Parathyroid adenoma (tissue), 2 donors: Measurements from ENCODE around the gene XAGE3.

Source experiments
- H2AFZ ChIP-seq: fragments of 300-600 bp; sonication (generic); one replicate; pipeline ENCODE4 v1.7.0; 2017; ENCODE audit warnings: antibody characterized with exemption, mild to moderate bottlenecking
- H3K27ac ChIP-seq: fragments of 300-600 bp; sonication (generic); one replicate; pipeline ENCODE4 v1.7.0; 2017
- H3K27me3 ChIP-seq: fragments of 300-600 bp; sonication (generic); one replicate; pipeline ENCODE4 v1.7.0; 2017; ENCODE audit warnings: low read length; ENCODE audit not compliant: control insufficient read depth, insufficient read depth
- H3K36me3 ChIP-seq: fragments of 300-600 bp; sonication (generic); one replicate; pipeline ENCODE4 v1.7.0; 2017; ENCODE audit warnings: low read length; ENCODE audit not compliant: control insufficient read depth, insufficient read depth
- H3K4me1 ChIP-seq: fragments of 300-600 bp; sonication (generic); one replicate; pipeline ENCODE4 v1.7.0; 2017; ENCODE audit warnings: control low read depth
- H3K4me2 ChIP-seq: fragments of 300-600 bp; sonication (generic); one replicate; pipeline ENCODE4 v1.7.0; 2017; ENCODE audit warnings: low read length
- H3K4me3 ChIP-seq: fragments of 300-600 bp; sonication (generic); one replicate; pipeline ENCODE4 v1.7.0; 2017; ENCODE audit warnings: low read depth, low read length
- H3K79me2 ChIP-seq: fragments of 300-600 bp; sonication (generic); one replicate; pipeline ENCODE4 v1.7.0; 2017; ENCODE audit warnings: control low read depth
- H3K9ac ChIP-seq: fragments of 300-600 bp; sonication (generic); one replicate; pipeline ENCODE4 v1.7.0; 2017; ENCODE audit warnings: mild to moderate bottlenecking
- H3K9me3 ChIP-seq: fragments of 300-600 bp; sonication (generic); one replicate; pipeline ENCODE4 v1.7.0; 2017; ENCODE audit warnings: low read length; ENCODE audit not compliant: control insufficient read depth
- CTCF ChIP-seq: fragments of 300-600 bp; sonication (generic); IDR thresholded peaks from one replicate; pipeline ENCODE4 v1.7.0; 2017; ENCODE audit warnings: antibody characterized with exemption, mild to moderate bottlenecking
- donor health status: primary hyperparathyroidism.

Gene XAGE3

DNA sequence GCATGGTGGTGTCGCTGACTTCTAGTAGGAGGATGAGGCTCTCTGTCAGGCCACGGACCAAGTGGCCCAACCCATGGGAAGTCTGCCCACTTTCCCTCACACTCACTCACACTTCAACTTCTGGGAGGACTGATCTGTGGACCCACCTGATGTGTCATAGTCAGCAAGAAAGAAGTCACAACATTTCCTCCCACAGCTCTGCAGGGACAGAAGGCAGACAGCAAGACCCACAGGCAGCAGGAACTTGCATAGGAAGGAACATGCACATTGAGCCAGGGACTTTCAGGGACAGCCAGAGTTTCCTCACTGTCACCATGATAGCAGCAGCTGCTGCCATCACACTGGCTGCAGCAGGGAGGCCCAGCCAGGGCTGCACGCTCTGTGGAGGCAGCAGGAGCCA, 37.3 kb downstream of the XAGE3 start:
- H3K9ac ChIP-seq: no peak overlapping the region
- H3K27me3 ChIP-seq: no peaks in the 10 kb centered on the region

DNA sequence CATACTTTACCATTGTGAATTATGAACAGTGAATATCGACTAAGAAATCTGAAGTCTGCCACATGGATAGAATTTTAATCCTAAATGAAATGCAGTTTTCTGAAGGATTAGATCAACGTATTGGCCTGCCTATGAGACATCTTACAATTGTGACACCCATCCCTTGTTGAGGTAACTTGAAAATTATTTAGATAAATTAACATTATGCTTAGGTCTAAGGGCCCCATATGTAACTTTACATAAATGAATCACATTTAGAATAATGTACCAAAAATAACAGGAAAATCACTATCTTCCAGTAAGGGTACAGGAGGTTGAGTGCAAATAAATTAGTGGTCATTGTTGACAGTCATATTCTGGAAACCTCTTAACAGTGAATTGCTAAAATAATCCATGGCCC, 43.3 kb downstream of the XAGE3 start:
- no peak overlapping the region for H3K4me2 ChIP-seq

More for the DNA sequence above, 37.3 kb downstream of the XAGE3 start:
- H3K4me1 ChIP-seq: no peaks in the 10 kb centered on the region
- no peak overlapping the region for H3K4me2 ChIP-seq
- no peak overlapping the region for H2AFZ ChIP-seq
- no peak overlapping the region for H3K4me3 ChIP-seq
- no peaks in the 10 kb centered on the region for H3K36me3 ChIP-seq
- no peak for TF ChIP-seq CTCF
- no peak overlapping the region for H3K27ac ChIP-seq
- no peaks in the 10 kb centered on the region for H3K79me2 ChIP-seq
- no peaks in the 10 kb centered on the region for H3K9me3 ChIP-seq

DNA sequence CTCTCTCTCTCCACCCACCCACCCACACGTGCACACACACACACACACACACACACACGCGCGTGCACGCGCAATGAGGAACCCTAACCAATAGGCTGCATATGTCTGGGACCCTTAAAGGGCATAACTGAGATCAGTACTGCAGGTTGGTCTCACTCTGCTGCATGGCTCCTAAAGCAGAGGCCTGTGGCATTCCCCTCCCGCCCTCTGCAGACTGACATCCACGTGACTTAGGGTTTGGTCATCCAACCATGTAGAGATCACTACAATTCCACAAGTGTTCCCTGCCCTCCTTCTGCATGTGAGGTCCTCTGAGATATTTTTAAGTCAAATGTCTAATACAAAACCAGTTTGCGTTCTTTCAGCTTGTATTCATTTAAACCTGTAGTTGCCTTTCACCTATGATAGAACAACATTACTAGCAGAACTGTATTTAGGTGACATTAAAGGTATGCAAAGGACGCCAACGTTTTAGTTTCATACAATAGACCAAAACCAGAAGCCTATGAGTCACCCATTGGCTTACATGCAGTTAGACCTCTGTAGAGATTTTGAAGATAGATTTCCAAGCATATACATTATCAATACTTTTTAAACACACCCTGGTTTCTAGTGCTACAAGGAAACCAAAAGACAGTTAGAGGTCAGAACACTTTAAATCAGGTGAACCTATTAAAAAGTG, 46.7 kb downstream of the XAGE3 start:
- Histone ChIP-seq H3K9me3 (no peaks in the 10 kb centered on the region), H2AFZ (no peak overlapping the region), H3K4me1 (no peaks in the 10 kb centered on the region)

More for the DNA sequence above, 43.3 kb downstream of the XAGE3 start:
- H3K9ac ChIP-seq: no peak overlapping the region
- H3K4me1 ChIP-seq: no peaks in the 10 kb centered on the region
- no peaks in the 10 kb centered on the region for H3K79me2 ChIP-seq
- H3K27me3 ChIP-seq: no peaks in the 10 kb centered on the region
- no peaks in the 10 kb centered on the region for H3K9me3 ChIP-seq
- H3K27ac ChIP-seq: no peak overlapping the region
- H3K36me3 ChIP-seq: no peaks in the 10 kb centered on the region
- TF ChIP-seq CTCF: no peak
- H2AFZ ChIP-seq: no peak overlapping the region
- H3K4me3 ChIP-seq: no peak overlapping the region

GRCh38 chrX:52819788-52820187, 48.1 kb downstream of the XAGE3 start:
- Histone ChIP-seq H3K4me3 (no peak overlapping the region), H3K79me2 (no peaks in the 10 kb centered on the region), H3K4me2 (no peak overlapping the region), H3K9ac (no peak overlapping the region), H2AFZ (no peak overlapping the region), H3K27me3 (no peaks in the 10 kb centered on the region), H3K9me3 (no peaks in the 10 kb centered on the region), H3K27ac (no peak overlapping the region), H3K36me3 (no peaks in the 10 kb centered on the region), H3K4me1 (no peaks in the 10 kb centered on the region)
- TF ChIP-seq CTCF: no peak

More for the DNA sequence above, 46.7 kb downstream of the XAGE3 start:
- H3K27me3 ChIP-seq: no peaks in the 10 kb centered on the region
- no peak overlapping the region for H3K4me2 ChIP-seq
- no peak overlapping the region for H3K9ac ChIP-seq
- no peak overlapping the region for H3K4me3 ChIP-seq
- H3K79me2 ChIP-seq: no peaks in the 10 kb centered on the region
- no peak overlapping the region for H3K27ac ChIP-seq
- no peak for TF ChIP-seq CTCF
- H3K36me3 ChIP-seq: no peaks in the 10 kb centered on the region
